MM.1S (cell line): ENCODE results near the gene LRFN2.

Experiments used
- EZH2 ChIP-seq: fragments of 300-600 bp; sonication (generic); optimal IDR thresholded peaks from 2 replicates; pipeline ENCODE3; 2017; ENCODE audit warnings: low read depth, mild to moderate bottlenecking, antibody characterized with exemption, low read length, mixed read lengths
- TF ChIP-seq, protein P1 (sequence below): fragments of 300-600 bp; sonication (generic); IDR thresholded peaks from 2 replicates; pipeline ENCODE4 v1.5.1; 2016; ENCODE audit warnings: antibody characterized with exemption, low read length, mixed read lengths

DNA sequence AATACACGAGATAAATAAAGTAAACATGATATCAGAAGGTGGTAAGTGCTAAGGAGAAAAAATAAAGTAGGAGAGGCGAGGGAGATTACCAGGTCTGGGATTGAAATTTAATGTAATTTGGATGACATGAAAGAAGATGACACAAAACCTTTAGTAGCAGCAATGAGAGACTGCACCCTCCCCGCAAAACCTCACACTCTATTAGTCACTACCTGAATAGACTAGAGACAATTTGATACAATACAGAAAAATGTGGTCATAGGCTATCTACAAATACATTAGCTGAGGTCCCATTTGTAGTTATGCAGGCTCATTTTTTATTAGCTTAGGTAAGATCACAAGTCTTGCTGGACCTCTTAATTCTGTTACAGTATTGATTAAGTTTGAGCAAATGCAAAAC, 125.5 kb downstream of the LRFN2 start:
- TF ChIP-seq, protein P1, sequence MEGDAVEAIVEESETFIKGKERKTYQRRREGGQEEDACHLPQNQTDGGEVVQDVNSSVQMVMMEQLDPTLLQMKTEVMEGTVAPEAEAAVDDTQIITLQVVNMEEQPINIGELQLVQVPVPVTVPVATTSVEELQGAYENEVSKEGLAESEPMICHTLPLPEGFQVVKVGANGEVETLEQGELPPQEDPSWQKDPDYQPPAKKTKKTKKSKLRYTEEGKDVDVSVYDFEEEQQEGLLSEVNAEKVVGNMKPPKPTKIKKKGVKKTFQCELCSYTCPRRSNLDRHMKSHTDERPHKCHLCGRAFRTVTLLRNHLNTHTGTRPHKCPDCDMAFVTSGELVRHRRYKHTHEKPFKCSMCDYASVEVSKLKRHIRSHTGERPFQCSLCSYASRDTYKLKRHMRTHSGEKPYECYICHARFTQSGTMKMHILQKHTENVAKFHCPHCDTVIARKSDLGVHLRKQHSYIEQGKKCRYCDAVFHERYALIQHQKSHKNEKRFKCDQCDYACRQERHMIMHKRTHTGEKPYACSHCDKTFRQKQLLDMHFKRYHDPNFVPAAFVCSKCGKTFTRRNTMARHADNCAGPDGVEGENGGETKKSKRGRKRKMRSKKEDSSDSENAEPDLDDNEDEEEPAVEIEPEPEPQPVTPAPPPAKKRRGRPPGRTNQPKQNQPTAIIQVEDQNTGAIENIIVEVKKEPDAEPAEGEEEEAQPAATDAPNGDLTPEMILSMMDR: no peak
- TF ChIP-seq EZH2: no peak
